Osteocyte (in vitro differentiated cells): ENCODE measurements around the gene SEMA3A. TPM values are rescaled to one million over a fixed set of nuclear protein-coding genes. Genes with fewer than 3 reads are reported as not detected.

Source experiments
- DNase-seq: peaks from one replicate; pipeline ENCODE4 v3.0.0; 2021; ENCODE audit warnings: mixed read lengths; ENCODE audit not compliant: unreplicated experiment; ENCODE audit errors: extremely low spot score
- H3K27ac Mint-ChIP-seq: one replicate; pipeline ENCODE4 v1.8.0; 2021; ENCODE audit warnings: mild to moderate bottlenecking, mixed read lengths; ENCODE audit not compliant: unreplicated experiment
- H3K27me3 Mint-ChIP-seq: one replicate; pipeline ENCODE4 v1.8.0; 2021; ENCODE audit warnings: mixed read lengths; ENCODE audit not compliant: unreplicated experiment
- H3K36me3 Mint-ChIP-seq: one replicate; pipeline ENCODE4 v1.8.0; 2021; ENCODE audit warnings: mixed read lengths; ENCODE audit not compliant: unreplicated experiment
- H3K4me1 Mint-ChIP-seq: one replicate; pipeline ENCODE4 v1.8.0; 2021; ENCODE audit warnings: mixed read lengths; ENCODE audit not compliant: unreplicated experiment
- H3K4me3 Mint-ChIP-seq: one replicate; pipeline ENCODE4 v1.8.0; 2021; ENCODE audit warnings: mild to moderate bottlenecking, moderate library complexity, mixed read lengths; ENCODE audit not compliant: unreplicated experiment
- H3K9me3 Mint-ChIP-seq: one replicate; pipeline ENCODE4 v1.8.0; 2021; ENCODE audit warnings: mixed read lengths; ENCODE audit not compliant: unreplicated experiment
- CTCF ChIP-seq: fragments of 200-600 bp; sonication (generic); IDR thresholded peaks from 2 replicates; pipeline ENCODE4 v1.5.0; 2021; ENCODE audit warnings: antibody characterized with exemption, mild to moderate bottlenecking, moderate library complexity
- total RNA-seq: library from RNA; stranded (reverse); gene quantifications from 2 replicates; pipeline ENCODE4 v1.2.1, GENCODE V29; 2021

Gene SEMA3A
- total RNA-seq, 1 donor from 2014 or later: 2.4 TPM

DNA sequence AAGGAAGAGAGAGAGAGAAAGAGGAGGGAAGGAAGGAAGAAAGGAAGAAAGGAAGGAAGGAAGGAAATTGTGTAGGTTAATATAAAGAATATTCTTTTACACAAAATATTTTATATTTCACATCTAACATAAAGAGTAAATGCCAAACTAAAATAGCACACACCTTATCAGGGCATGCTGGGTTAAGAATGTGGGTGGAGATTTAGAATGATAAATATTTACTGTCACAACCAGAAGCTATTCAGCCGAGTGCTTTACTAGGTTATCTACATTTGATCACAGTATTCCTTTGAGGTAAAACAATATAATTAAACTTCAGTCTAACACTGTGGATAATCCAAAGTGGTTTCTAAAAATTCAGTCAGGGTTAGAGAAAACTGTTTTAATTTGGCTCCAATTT, 103.3 kb downstream of the SEMA3A start:
- Mint-ChIP-seq H3K27me3 (no peaks in the 10 kb centered on the region), H3K4me1 (peaks cover 15% of the 10 kb centered on the region), H3K27ac (no peak overlapping the region), H3K36me3 (no peaks in the 10 kb centered on the region), H3K9me3 (peaks cover 5% of the 10 kb centered on the region), H3K4me3 (no peak overlapping the region)
- no peak for DNase-seq
- no peak for TF ChIP-seq CTCF

DNA sequence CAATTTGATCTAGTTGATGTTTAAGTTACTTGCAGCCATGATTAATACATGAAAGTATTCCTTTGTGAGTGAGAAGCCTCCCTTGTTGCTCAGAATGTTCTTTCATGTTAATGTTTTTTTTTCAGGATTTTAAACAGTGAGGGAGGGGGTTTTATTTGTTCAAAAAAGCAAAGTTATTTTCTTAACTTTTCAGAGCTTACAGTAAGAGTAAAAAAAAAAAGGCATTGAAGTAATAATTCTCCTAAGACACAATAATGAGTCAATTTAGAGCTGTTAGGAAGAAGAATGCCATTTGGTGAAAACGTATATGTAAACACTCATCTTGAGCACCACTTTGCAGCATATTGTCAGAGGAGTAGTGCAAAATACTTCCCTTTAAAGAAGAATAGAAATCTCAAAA, 105.8 kb downstream of the SEMA3A start:
- no peak for TF ChIP-seq CTCF
- no peak for DNase-seq
- no peak overlapping the region for H3K4me3 Mint-ChIP-seq
- H3K36me3 Mint-ChIP-seq: no peaks in the 10 kb centered on the region
- H3K27ac Mint-ChIP-seq: peak overlapping the region; percentile 46
- no peaks in the 10 kb centered on the region for H3K27me3 Mint-ChIP-seq
- H3K4me1 Mint-ChIP-seq: peaks cover 20% of the 10 kb centered on the region
- H3K9me3 Mint-ChIP-seq: peaks cover 5% of the 10 kb centered on the region

- Mint-ChIP-seq H3K9me3 (no peaks in the 10 kb centered on the region), H3K4me3 (no peak overlapping the region), H3K4me1 (peaks cover 14% of the 10 kb centered on the region), H3K27ac (no peak overlapping the region), H3K27me3 (no peaks in the 10 kb centered on the region), H3K36me3 (no peaks in the 10 kb centered on the region)
- TF ChIP-seq CTCF: no peak
- no peak for DNase-seq
These were observed 108.6 kb downstream of the SEMA3A start for GRCh38 chr7:84085998-84086397.

GRCh38 chr7:84085147-84085546, 109.4 kb downstream of the SEMA3A start:
- H3K4me1 Mint-ChIP-seq: peaks cover 14% of the 10 kb centered on the region
- no peak for DNase-seq
- no peaks in the 10 kb centered on the region for H3K36me3 Mint-ChIP-seq
- no peak for TF ChIP-seq CTCF
- H3K27ac Mint-ChIP-seq: no peak overlapping the region
- H3K4me3 Mint-ChIP-seq: no peak overlapping the region
- H3K27me3 Mint-ChIP-seq: no peaks in the 10 kb centered on the region
- no peaks in the 10 kb centered on the region for H3K9me3 Mint-ChIP-seq

DNA sequence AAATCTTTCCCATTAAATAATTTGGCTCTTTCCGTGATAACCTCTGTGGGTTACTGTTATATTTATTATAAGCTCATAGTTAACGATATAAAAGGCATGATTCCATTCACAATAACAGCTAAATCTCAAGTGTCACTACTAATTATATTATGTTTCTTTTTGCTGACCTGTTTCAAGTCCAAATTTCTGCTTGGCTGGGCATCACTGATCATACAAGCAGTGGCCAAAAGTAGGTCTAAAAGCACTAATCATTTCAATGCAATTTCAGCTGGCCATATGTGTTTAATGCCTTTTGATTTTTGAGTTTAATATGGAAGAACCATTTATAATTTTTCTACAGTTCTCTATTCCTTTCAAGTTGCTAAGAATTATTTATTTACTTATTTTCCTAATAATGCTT, 110.7 kb downstream of the SEMA3A start:
- Mint-ChIP-seq H3K9me3 (no peaks in the 10 kb centered on the region), H3K27me3 (no peaks in the 10 kb centered on the region), H3K4me3 (no peak overlapping the region), H3K36me3 (no peaks in the 10 kb centered on the region), H3K4me1 (peaks cover 10% of the 10 kb centered on the region), H3K27ac (no peak overlapping the region)
- TF ChIP-seq CTCF: no peak
- no peak for DNase-seq
